ENCODE measurements around the gene PILRB.
A peak's percentile ranks its signal among the peaks of the same experiment; 100 is the strongest.
"Not testable (repeated sequence)": the region's sequence is repeated elsewhere in the genome, so short reads cannot be mapped to it uniquely, and the experiment has no call there.

The PILRB gene

GRCh38 chr7:100378114-100378755 is 20.3 kb downstream of the PILRB start:
- DNase-seq, result no peak

GRCh38 chr7:100380196-100380595 is 22.3 kb downstream of the PILRB start:
- DNase-seq, result no peak

GRCh38 chr7:100381531-100382233 is 23.8 kb downstream of the PILRB start:
- not testable (repeated sequence) for DNase-seq

- DNase-seq, result not testable (repeated sequence)
Observed at GRCh38 chr7:100382234-100382853, 24.4 kb downstream of the PILRB start.

- no peak for DNase-seq
Observed at GRCh38 chr7:100384628-100385294, 26.8 kb downstream of the PILRB start.

- no peak for DNase-seq
Observed at GRCh38 chr7:100386940-100387339, 29.0 kb downstream of the PILRB start.

GRCh38 chr7:100387695-100388094 is 29.8 kb downstream of the PILRB start:
- no peak for DNase-seq

- DNase-seq, result no peak
Observed at GRCh38 chr7:100389437-100390088, 31.6 kb downstream of the PILRB start.

- DNase-seq, result no peak
Observed at GRCh38 chr7:100390286-100391009, 32.5 kb downstream of the PILRB start.

GRCh38 chr7:100393233-100393905 is 35.5 kb downstream of the PILRB start:
- no peak for DNase-seq

GRCh38 chr7:100394077-100394476 is 36.2 kb downstream of the PILRB start:
- no peak for DNase-seq

GRCh38 chr7:100396421-100396982 is 38.6 kb downstream of the PILRB start:
- DNase-seq, result peak; percentile 85 to 93

- no peak for DNase-seq
Observed at GRCh38 chr7:100397315-100398081, 39.6 kb downstream of the PILRB start.

GRCh38 chr7:100398239-100398638 is 40.3 kb downstream of the PILRB start:
- no peak for DNase-seq

- no peak for DNase-seq
Observed at GRCh38 chr7:100400041-100400440, 42.1 kb downstream of the PILRB start.

- DNase-seq, result no peak
Observed at GRCh38 chr7:100400656-100401055, 42.7 kb downstream of the PILRB start.

- no peak for DNase-seq
Observed at GRCh38 chr7:100401811-100402210, 43.9 kb downstream of the PILRB start.

GRCh38 chr7:100402241-100402640 is 44.3 kb downstream of the PILRB start:
- DNase-seq, result no peak

GRCh38 chr7:100406767-100407166 is 48.9 kb downstream of the PILRB start:
- DNase-seq, result no peak

Data from AML-193 (cell line).